Natural killer cell (primary cell): Measurements from ENCODE around the gene NOLC1. TPM values are rescaled to one million over a fixed set of nuclear protein-coding genes. Genes with fewer than 3 reads are reported as not detected.

Experiments used
- ATAC-seq, 3 donors: fragments of 150-1000 bp in 2 of 3; fragments of 200-7000 bp in 1 of 3; cut with Tn5 transposase; 1 replicate in 1 of 3; 2 replicates in 2 of 3; pipeline ENCODE4 v1.10.0; 2021; ENCODE audit warnings: mild to moderate bottlenecking in 2 of 3, moderate library complexity in 2 of 3
- DNase-seq, 2 donors: peaks; one replicate each; pipeline versions ENCODE4 v3.0.0 to v3.0.0-alpha.2; 2013 to 2021; ENCODE audit warnings: mixed read lengths in 1 of 2
- H3K27ac ChIP-seq: one replicate; pipeline ENCODE4 v1.5.1; 2013; ENCODE audit warnings: mild to moderate bottlenecking, low read length
- H3K27me3 ChIP-seq: one replicate; pipeline ENCODE4 v1.6.1; 2013; ENCODE audit warnings: low read length; ENCODE audit not compliant: control insufficient read depth, insufficient read depth
- H3K36me3 ChIP-seq: one replicate; pipeline ENCODE4 v1.6.1; 2013; ENCODE audit warnings: low read length; ENCODE audit not compliant: control insufficient read depth, insufficient read depth
- H3K4me1 ChIP-seq: one replicate; pipeline ENCODE4 v1.6.1; 2013; ENCODE audit warnings: low read length; ENCODE audit not compliant: control insufficient read depth, insufficient read depth
- H3K4me3 ChIP-seq: one replicate; pipeline ENCODE4 v1.5.1; 2013; ENCODE audit warnings: low read length
- H3K9me3 ChIP-seq: one replicate; pipeline ENCODE4 v1.6.1; 2013; ENCODE audit warnings: low read length; ENCODE audit not compliant: control insufficient read depth, insufficient read depth
- H3K27ac Mint-ChIP-seq, 2 donors: one replicate each; pipeline ENCODE4 v1.8.0; 2022; ENCODE audit warnings: mild to moderate bottlenecking in 2 of 2, mixed read lengths in 2 of 2, moderate library complexity in 1 of 2
- H3K27me3 Mint-ChIP-seq, 2 donors: one replicate each; pipeline ENCODE4 v1.8.0; 2022; ENCODE audit warnings: low read depth in 2 of 2, mixed read lengths in 2 of 2
- H3K36me3 Mint-ChIP-seq: one replicate; pipeline ENCODE4 v1.8.0; 2022; ENCODE audit warnings: mixed read lengths
- H3K4me1 Mint-ChIP-seq, 2 donors: one replicate each; pipeline ENCODE4 v1.8.0; 2022; ENCODE audit warnings: mixed read lengths in 2 of 2
- H3K4me3 Mint-ChIP-seq: one replicate; pipeline ENCODE4 v1.8.0; 2022; ENCODE audit warnings: mild to moderate bottlenecking, moderate library complexity, mixed read lengths
- H3K9me3 Mint-ChIP-seq, 2 donors: one replicate each; pipeline ENCODE4 v1.8.0; 2022; ENCODE audit warnings: mixed read lengths in 2 of 2
- WGBS: methylation state at CpG from one replicate; pipeline ENCODE4 v1.1.7; 2013; ENCODE audit warnings: missing lambda C conversion rate; ENCODE audit not compliant: insufficient coverage; 5-methylcytosine and 5-hydroxymethylcytosine counted together
- intact Hi-C: fragments of 100-400 bp; cut with micrococcal nuclease; formaldehyde crosslinking; loops from one replicate; pipeline ENCODE4 v1.14.2; 2022
- total RNA-seq, 4 donors: library from RNA; stranded (reverse); fragments of 120-200 nt in 1 of 4; gene quantifications; one replicate each; pipeline versions ENCODE4 v1.2.3 to v1.2.4, GENCODE V29; 2013 to 2022
- TF ChIP-seq, protein P1 (sequence below): fragments of 200-600 bp; IDR thresholded peaks from one replicate; pipeline ENCODE4 v1.8.0; 2022; ENCODE audit warnings: antibody characterized with exemption

Gene NOLC1
- total RNA-seq, 3 donors from 2014 or later (not counting 1 experiment from before 2014, with no cell fraction given), result 42.6 to 47.5 (median 43.4) TPM

DNA sequence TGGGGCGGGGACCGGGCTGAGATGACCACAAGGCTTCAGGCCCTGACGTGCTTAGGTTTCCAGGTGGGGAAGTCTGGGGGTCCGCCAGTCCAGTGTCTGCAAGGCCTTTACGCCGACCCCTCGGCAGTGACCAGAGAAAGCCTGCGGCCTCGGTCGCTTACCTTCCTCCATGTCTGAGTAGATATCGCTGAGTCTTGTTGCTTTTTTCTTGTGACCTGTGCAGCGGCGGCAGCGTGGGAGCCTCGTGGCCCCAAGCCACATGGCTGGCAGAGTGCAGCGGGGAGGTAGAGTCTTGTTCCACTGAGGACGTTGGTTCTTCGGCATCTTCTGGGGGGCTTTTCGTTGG, 329 bp downstream of the NOLC1 start:
- no peaks in the 10 kb centered on the region for H3K9me3 ChIP-seq
- DNase-seq, result no peak
- TF ChIP-seq, protein P1, sequence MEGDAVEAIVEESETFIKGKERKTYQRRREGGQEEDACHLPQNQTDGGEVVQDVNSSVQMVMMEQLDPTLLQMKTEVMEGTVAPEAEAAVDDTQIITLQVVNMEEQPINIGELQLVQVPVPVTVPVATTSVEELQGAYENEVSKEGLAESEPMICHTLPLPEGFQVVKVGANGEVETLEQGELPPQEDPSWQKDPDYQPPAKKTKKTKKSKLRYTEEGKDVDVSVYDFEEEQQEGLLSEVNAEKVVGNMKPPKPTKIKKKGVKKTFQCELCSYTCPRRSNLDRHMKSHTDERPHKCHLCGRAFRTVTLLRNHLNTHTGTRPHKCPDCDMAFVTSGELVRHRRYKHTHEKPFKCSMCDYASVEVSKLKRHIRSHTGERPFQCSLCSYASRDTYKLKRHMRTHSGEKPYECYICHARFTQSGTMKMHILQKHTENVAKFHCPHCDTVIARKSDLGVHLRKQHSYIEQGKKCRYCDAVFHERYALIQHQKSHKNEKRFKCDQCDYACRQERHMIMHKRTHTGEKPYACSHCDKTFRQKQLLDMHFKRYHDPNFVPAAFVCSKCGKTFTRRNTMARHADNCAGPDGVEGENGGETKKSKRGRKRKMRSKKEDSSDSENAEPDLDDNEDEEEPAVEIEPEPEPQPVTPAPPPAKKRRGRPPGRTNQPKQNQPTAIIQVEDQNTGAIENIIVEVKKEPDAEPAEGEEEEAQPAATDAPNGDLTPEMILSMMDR, result no peak
- peaks cover 11% of the 10 kb centered on the region for H3K36me3 Mint-ChIP-seq
- WGBS, result 0% methylated on average over 19 of the region's 19 CpGs
- no peaks in the 10 kb centered on the region for H3K9me3 Mint-ChIP-seq
- peaks cover 35% of the 10 kb centered on the region for H3K36me3 ChIP-seq
- intact Hi-C loops, result loop anchor here (1.0 to 10.0 kb wide), 9 partner anchors 20 to 351 kb away; partner anchors contain the start of genes ARMH3, GBF1, LDB1 and OGA
- peak overlapping the region; percentile 93 to 97 for H3K27ac Mint-ChIP-seq
- H3K4me3 Mint-ChIP-seq, result peak overlapping the region; percentile 93
- no peaks in the 10 kb centered on the region for H3K27me3 Mint-ChIP-seq
- H3K27me3 ChIP-seq, result no peaks in the 10 kb centered on the region
- H3K4me1 Mint-ChIP-seq, result peaks cover 20 to 37% of the 10 kb centered on the region in 2 donors
- H3K4me1 ChIP-seq, result peaks cover 24% of the 10 kb centered on the region
- peak; percentile 26 to 47 (median 27) for ATAC-seq
- peak overlapping the region; percentile 97 for H3K27ac ChIP-seq
- peak overlapping the region; percentile 90 for H3K4me3 ChIP-seq

DNA sequence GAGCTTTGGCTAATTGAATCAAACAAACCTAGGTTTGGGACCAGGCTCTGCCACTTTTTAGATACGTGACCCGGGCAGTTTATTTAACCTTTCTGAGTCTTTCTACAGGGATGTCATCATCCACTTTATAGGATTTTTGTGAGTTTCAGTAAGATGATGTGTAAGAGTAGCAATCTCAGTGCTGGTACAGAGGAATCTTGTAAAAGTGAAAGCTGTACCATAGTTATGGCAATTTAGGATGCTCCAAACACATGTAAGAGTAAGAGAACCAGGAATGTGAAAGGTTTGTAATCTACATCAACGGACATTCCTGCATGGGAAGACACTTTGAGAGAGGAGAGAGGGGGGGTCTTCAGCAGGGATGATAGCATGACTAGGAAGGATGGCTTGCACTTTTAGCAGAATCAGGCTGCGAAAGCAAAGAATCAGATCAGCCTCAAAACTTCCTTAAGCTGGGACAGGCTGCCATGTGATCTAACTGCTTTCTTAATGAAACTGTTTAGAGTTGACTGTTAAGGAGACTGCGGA, 968 bp downstream of the NOLC1 start:
- Mint-ChIP-seq H3K27ac (peak overlapping the region; percentile 93 to 97), H3K36me3 (peaks cover 5% of the 10 kb centered on the region), H3K4me3 (peak overlapping the region; percentile 93), H3K9me3 (no peaks in the 10 kb centered on the region), H3K4me1 (peaks cover 20 to 37% of the 10 kb centered on the region in 2 donors), H3K27me3 (no peaks in the 10 kb centered on the region)
- no peak for ATAC-seq
- Histone ChIP-seq H3K27me3 (no peaks in the 10 kb centered on the region), H3K4me1 (peaks cover 24% of the 10 kb centered on the region), H3K36me3 (peaks cover 39% of the 10 kb centered on the region), H3K9me3 (no peaks in the 10 kb centered on the region), H3K27ac (peak overlapping the region; percentile 97), H3K4me3 (peak overlapping the region; percentile 90)
- no peak for DNase-seq
- TF ChIP-seq, protein P1, result no peak
- intact Hi-C loops, result loop anchor here (10.0 kb wide), 1 partner anchor 322 kb away; no protein-coding TSS in a partner anchor
- 37% methylated on average over 5 of the region's 5 CpGs for WGBS

DNA sequence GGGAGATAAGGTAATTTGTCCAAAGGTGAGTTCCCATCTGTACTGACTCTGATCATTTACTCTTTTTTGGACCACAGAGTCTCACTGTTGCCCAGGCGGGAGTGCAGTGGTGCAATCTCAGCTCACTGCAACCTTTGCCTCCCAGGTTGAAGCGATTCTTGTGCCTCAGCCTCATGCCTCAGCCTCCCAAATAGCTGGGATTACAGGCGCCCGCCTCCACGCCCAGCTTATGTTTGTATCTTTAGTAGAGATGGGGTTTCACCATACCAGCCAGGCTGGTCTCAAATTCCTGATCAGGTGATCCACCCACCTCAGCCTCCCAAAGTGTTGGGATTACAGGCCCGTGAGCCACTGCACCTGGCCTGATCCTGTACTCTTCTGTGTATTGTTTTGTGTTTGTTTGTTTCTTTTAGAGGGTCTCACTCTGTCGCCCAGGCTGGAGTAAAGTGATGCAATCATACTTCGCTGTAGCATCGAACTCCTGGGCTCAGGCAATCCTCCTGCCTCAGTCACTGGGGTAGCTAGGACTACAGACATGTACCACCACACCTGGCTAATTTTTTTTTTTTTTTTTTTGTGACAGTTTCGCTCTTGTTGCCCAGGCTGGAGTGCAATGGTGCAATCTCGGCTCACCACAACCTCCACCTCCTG, 2.4 kb downstream of the NOLC1 start:
- no peak overlapping the region for H3K27ac ChIP-seq
- no peaks in the 10 kb centered on the region for H3K9me3 ChIP-seq
- no peak overlapping the region for H3K4me3 ChIP-seq
- WGBS, result 98% methylated on average over 7 of the region's 11 CpGs
- H3K4me3 Mint-ChIP-seq, result peak overlapping the region; percentile 28
- TF ChIP-seq, protein P1, result no peak
- H3K4me1 ChIP-seq, result peaks cover 24% of the 10 kb centered on the region
- no peaks in the 10 kb centered on the region for H3K27me3 ChIP-seq
- H3K4me1 Mint-ChIP-seq, result peaks cover 20 to 35% of the 10 kb centered on the region in 2 donors
- intact Hi-C loops, result loop anchor here (10.0 kb wide), 1 partner anchor 320 kb away; no protein-coding TSS in a partner anchor
- no peaks in the 10 kb centered on the region for H3K27me3 Mint-ChIP-seq
- peaks cover 39% of the 10 kb centered on the region for H3K36me3 ChIP-seq
- H3K27ac Mint-ChIP-seq, result peak overlapping the region; percentile 27 to 57
- DNase-seq (no peak), ATAC-seq (no peak)
- no peaks in the 10 kb centered on the region for H3K36me3 Mint-ChIP-seq
- H3K9me3 Mint-ChIP-seq, result no peaks in the 10 kb centered on the region
